SK-N-MC (cell line): ENCODE results near the gene CAMK1D.

Source experiments
- EZH2 ChIP-seq: fragments of 200-600 bp; sonication (generic); IDR thresholded peaks from one replicate; pipeline ENCODE4 v1.6.1; 2017; ENCODE audit warnings: antibody characterized with exemption
- FOXP2 ChIP-seq: optimal IDR thresholded peaks from 2 replicates; pipeline ENCODE3; 2011; ENCODE audit warnings: mild to moderate bottlenecking, moderate library complexity; ENCODE audit not compliant: insufficient read depth; ENCODE audit errors: extremely low read length, control extremely low read depth
- POLR2AphosphoS5 ChIP-seq: IDR thresholded peaks from 2 replicates; pipeline ENCODE4 v1.6.1; 2012; ENCODE audit warnings: mild to moderate bottlenecking, low read depth, low read length, borderline replicate concordance

DNA sequence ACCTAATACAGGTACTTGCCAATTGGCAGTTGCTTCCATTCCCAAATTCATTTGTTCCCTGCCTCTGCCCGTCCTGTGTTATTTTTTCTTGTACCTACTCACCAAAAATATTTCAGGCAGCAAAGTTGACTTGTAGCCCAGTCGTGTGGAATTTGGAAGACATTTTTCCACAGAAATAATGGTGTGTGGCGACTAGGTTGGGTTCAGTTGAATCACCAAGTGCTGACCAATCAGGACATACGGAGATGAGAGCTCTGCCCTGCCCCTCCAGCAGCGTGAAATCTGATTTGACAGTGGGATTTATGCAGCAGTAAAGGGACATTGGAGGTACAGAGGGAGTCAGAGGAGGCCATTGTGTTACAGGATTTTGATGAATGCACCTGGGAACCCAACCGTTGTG lies 435.3 kb downstream of the CAMK1D start:
- TF ChIP-seq EZH2, result no peak
- no peak for TF ChIP-seq POLR2AphosphoS5
- no peak for TF ChIP-seq FOXP2
